Retinal pigment epithelial cell (primary cell): ENCODE data around the gene MEGF6.

Experiments
- DNase-seq: peaks from one replicate; pipeline ENCODE4 v3.0.0-alpha.2; 2010; ENCODE audit warnings: low read depth
- H3K4me3 ChIP-seq: 2 replicates; pipeline ENCODE4 v1.5.1; 2011; ENCODE audit warnings: mild to moderate bottlenecking, low read length, control low read depth, moderate library complexity
- CTCF ChIP-seq: conservative IDR thresholded peaks from 2 replicates; pipeline ENCODE4 v1.5.1; 2011; ENCODE audit warnings: low read depth, low read length, control low read depth, inconsistent platforms

Gene MEGF6

GRCh38 chr1:3483380-3483779 lies 127.9 kb downstream of the MEGF6 start:
- DNase-seq, result no peak
- no peak overlapping the region for H3K4me3 ChIP-seq
- no peak for TF ChIP-seq CTCF

GRCh38 chr1:3482378-3482849 lies 128.9 kb downstream of the MEGF6 start:
- peak; percentile 26 for TF ChIP-seq CTCF
- no peak overlapping the region for H3K4me3 ChIP-seq
- DNase-seq, result no peak

- H3K4me3 ChIP-seq, result no peak overlapping the region
- TF ChIP-seq CTCF, result no peak
- DNase-seq, result no peak
Measured at GRCh38 chr1:3481836-3482375, 129.4 kb downstream of the MEGF6 start.

- H3K4me3 ChIP-seq, result no peak overlapping the region
- no peak for DNase-seq
- no peak for TF ChIP-seq CTCF
Measured at GRCh38 chr1:3481046-3481445, 130.3 kb downstream of the MEGF6 start.

- no peak for DNase-seq
- no peak overlapping the region for H3K4me3 ChIP-seq
- no peak for TF ChIP-seq CTCF
Measured at GRCh38 chr1:3480369-3480719, 131.0 kb downstream of the MEGF6 start.

GRCh38 chr1:3479511-3480368 lies 131.6 kb downstream of the MEGF6 start:
- no peak overlapping the region for H3K4me3 ChIP-seq
- no peak for TF ChIP-seq CTCF

GRCh38 chr1:3478187-3478586 lies 133.1 kb downstream of the MEGF6 start:
- no peak for TF ChIP-seq CTCF
- H3K4me3 ChIP-seq, result no peak overlapping the region
- no peak for DNase-seq

More at GRCh38 chr1:3479511-3480368, 131.6 kb downstream of the MEGF6 start:
- DNase-seq, result no peak
